HK-2 (cell line): Measurements from ENCODE around the gene PACS1.
"Not testable (repeated sequence)": the region's sequence is repeated elsewhere in the genome, so short reads cannot be mapped to it uniquely, and the experiment has no call there.

Experiments used
- DNase-seq: peaks from one replicate; pipeline ENCODE4 v3.0.0-alpha.2; 2018; ENCODE audit not compliant: unreplicated experiment

Gene PACS1

GRCh38 chr11:66076561-66076960 is 6.5 kb downstream of the PACS1 start:
- DNase-seq, result no peak

- no peak for DNase-seq
Observed at GRCh38 chr11:66077927-66078326, 7.9 kb downstream of the PACS1 start.

GRCh38 chr11:66078949-66079348 is 8.9 kb downstream of the PACS1 start:
- not testable (repeated sequence) for DNase-seq

GRCh38 chr11:66080055-66080817 is 10.2 kb downstream of the PACS1 start:
- no peak for DNase-seq

GRCh38 chr11:66081505-66081904 is 11.4 kb downstream of the PACS1 start:
- no peak for DNase-seq

- no peak for DNase-seq
Observed at GRCh38 chr11:66082946-66083698, 13.1 kb downstream of the PACS1 start.

- no peak for DNase-seq
Observed at GRCh38 chr11:66083767-66084166, 13.7 kb downstream of the PACS1 start.

GRCh38 chr11:66084821-66085475 is 14.9 kb downstream of the PACS1 start:
- no peak for DNase-seq

- DNase-seq, result no peak
Observed at GRCh38 chr11:66087148-66087908, 17.3 kb downstream of the PACS1 start.

- DNase-seq, result no peak
Observed at GRCh38 chr11:66089067-66089466, 19.0 kb downstream of the PACS1 start.

- DNase-seq, result no peak
Observed at GRCh38 chr11:66090288-66090687, 20.2 kb downstream of the PACS1 start.

GRCh38 chr11:66092125-66092524 is 22.1 kb downstream of the PACS1 start:
- DNase-seq, result not testable (repeated sequence)

- DNase-seq, result not testable (repeated sequence)
Observed at GRCh38 chr11:66099746-66100145, 29.7 kb downstream of the PACS1 start.

- DNase-seq, result no peak
Observed at GRCh38 chr11:66100272-66101065, 30.4 kb downstream of the PACS1 start.

- DNase-seq, result no peak
Observed at GRCh38 chr11:66101066-66101464, 31.0 kb downstream of the PACS1 start.

GRCh38 chr11:66104057-66104638 is 34.1 kb downstream of the PACS1 start:
- no peak for DNase-seq

- no peak for DNase-seq
Observed at GRCh38 chr11:66106786-66107599, 36.9 kb downstream of the PACS1 start.

GRCh38 chr11:66107600-66108510 is 37.8 kb downstream of the PACS1 start:
- DNase-seq, result no peak

- DNase-seq, result no peak
Observed at GRCh38 chr11:66109294-66109693, 39.2 kb downstream of the PACS1 start.
